Dendritic cell treated with granulocyte-macrophage colony-stimulating factor and Interleukin-4, amounts not matched to agents 40 ng/mL and 50 ng/mL, for 4 days (primary cell): ENCODE data around the gene SPRED2.

Source experiments
- H3K27ac Mint-ChIP-seq: one replicate; pipeline ENCODE4 v1.8.0; 2022; ENCODE audit warnings: mild to moderate bottlenecking, mixed read lengths
- H3K27me3 Mint-ChIP-seq: one replicate; pipeline ENCODE4 v1.8.0; 2022; ENCODE audit warnings: mild to moderate bottlenecking, mixed read lengths
- H3K36me3 Mint-ChIP-seq: one replicate; pipeline ENCODE4 v1.8.0; 2022; ENCODE audit warnings: low read depth, mixed read lengths
- H3K4me1 Mint-ChIP-seq: one replicate; pipeline ENCODE4 v1.8.0; 2022; ENCODE audit warnings: low read depth, mixed read lengths
- H3K4me3 Mint-ChIP-seq: one replicate; pipeline ENCODE4 v1.8.0; 2022; ENCODE audit warnings: mild to moderate bottlenecking, moderate library complexity, mixed read lengths
- H3K9me3 Mint-ChIP-seq: one replicate; pipeline ENCODE4 v1.8.0; 2022; ENCODE audit warnings: mixed read lengths
- intact Hi-C: fragments of 100-400 bp; cut with micrococcal nuclease; formaldehyde crosslinking; loops from one replicate; pipeline ENCODE4 v1.15.0; 2022

SPRED2 gene

GRCh38 chr2:65275141-65275915 is 157.1 kb downstream of the SPRED2 start:
- intact Hi-C loops = loop anchor here (5.0 kb wide), 1 partner anchor 157 kb away; the partner anchor contains the start of gene SPRED2
- peaks cover 44% of the 10 kb centered on the region for H3K36me3 Mint-ChIP-seq
- no peak overlapping the region for H3K27ac Mint-ChIP-seq
- no peaks in the 10 kb centered on the region for H3K9me3 Mint-ChIP-seq
- H3K27me3 Mint-ChIP-seq = peaks cover 1% of the 10 kb centered on the region
- peaks cover 5% of the 10 kb centered on the region for H3K4me1 Mint-ChIP-seq
- no peak overlapping the region for H3K4me3 Mint-ChIP-seq

GRCh38 chr2:65273344-65273743 is 159.1 kb downstream of the SPRED2 start:
- H3K36me3 Mint-ChIP-seq = peaks cover 58% of the 10 kb centered on the region
- H3K27me3 Mint-ChIP-seq = no peaks in the 10 kb centered on the region
- intact Hi-C loops = no loop called here
- no peak overlapping the region for H3K4me3 Mint-ChIP-seq
- no peak overlapping the region for H3K27ac Mint-ChIP-seq
- H3K9me3 Mint-ChIP-seq = no peaks in the 10 kb centered on the region
- no peaks in the 10 kb centered on the region for H3K4me1 Mint-ChIP-seq

- no peak overlapping the region for H3K27ac Mint-ChIP-seq
- H3K4me1 Mint-ChIP-seq = peaks cover 12% of the 10 kb centered on the region
- intact Hi-C loops = no loop called here
- no peaks in the 10 kb centered on the region for H3K27me3 Mint-ChIP-seq
- H3K36me3 Mint-ChIP-seq = peaks cover 81% of the 10 kb centered on the region
- no peak overlapping the region for H3K4me3 Mint-ChIP-seq
- H3K9me3 Mint-ChIP-seq = no peaks in the 10 kb centered on the region
Observed at GRCh38 chr2:65268957-65269356, 163.4 kb downstream of the SPRED2 start.

GRCh38 chr2:65267008-65267407 is 165.4 kb downstream of the SPRED2 start:
- Mint-ChIP-seq H3K4me1 (peaks cover 13% of the 10 kb centered on the region), H3K36me3 (peaks cover 82% of the 10 kb centered on the region), H3K4me3 (no peak overlapping the region), H3K9me3 (no peaks in the 10 kb centered on the region), H3K27me3 (no peaks in the 10 kb centered on the region), H3K27ac (no peak overlapping the region)
- intact Hi-C loops = no loop called here

- H3K27me3 Mint-ChIP-seq = no peaks in the 10 kb centered on the region
- peaks cover 89% of the 10 kb centered on the region for H3K36me3 Mint-ChIP-seq
- no peaks in the 10 kb centered on the region for H3K9me3 Mint-ChIP-seq
- H3K27ac Mint-ChIP-seq = no peak overlapping the region
- intact Hi-C loops = loop anchor here (2.0 kb wide), 1 partner anchor 287 kb away; no protein-coding TSS in a partner anchor
- H3K4me1 Mint-ChIP-seq = peaks cover 23% of the 10 kb centered on the region
- no peak overlapping the region for H3K4me3 Mint-ChIP-seq
Observed at GRCh38 chr2:65265671-65266045, 166.7 kb downstream of the SPRED2 start.

- intact Hi-C loops = loop anchor here (1.0 to 2.0 kb wide), 2 partner anchors 288 to 308 kb away; no protein-coding TSS in a partner anchor
- Mint-ChIP-seq H3K27ac (no peak overlapping the region), H3K27me3 (no peaks in the 10 kb centered on the region), H3K9me3 (no peaks in the 10 kb centered on the region), H3K36me3 (peaks cover 89% of the 10 kb centered on the region), H3K4me3 (no peak overlapping the region), H3K4me1 (peaks cover 24% of the 10 kb centered on the region)
Observed at GRCh38 chr2:65264821-65265670, 167.4 kb downstream of the SPRED2 start.

- Mint-ChIP-seq H3K36me3 (peaks cover 88% of the 10 kb centered on the region), H3K4me3 (no peak overlapping the region), H3K27me3 (no peaks in the 10 kb centered on the region), H3K9me3 (no peaks in the 10 kb centered on the region), H3K27ac (no peak overlapping the region), H3K4me1 (peaks cover 24% of the 10 kb centered on the region)
- intact Hi-C loops = loop anchor here (1.0 to 2.0 kb wide), 2 partner anchors 289 to 309 kb away; no protein-coding TSS in a partner anchor
Observed at GRCh38 chr2:65263986-65264385, 168.4 kb downstream of the SPRED2 start.

GRCh38 chr2:65263262-65263661 is 169.1 kb downstream of the SPRED2 start:
- H3K36me3 Mint-ChIP-seq = peaks cover 88% of the 10 kb centered on the region
- intact Hi-C loops = no loop called here
- no peaks in the 10 kb centered on the region for H3K9me3 Mint-ChIP-seq
- no peaks in the 10 kb centered on the region for H3K27me3 Mint-ChIP-seq
- H3K4me1 Mint-ChIP-seq = peaks cover 26% of the 10 kb centered on the region
- H3K27ac Mint-ChIP-seq = no peak overlapping the region
- H3K4me3 Mint-ChIP-seq = no peak overlapping the region

- H3K27ac Mint-ChIP-seq = no peak overlapping the region
- H3K36me3 Mint-ChIP-seq = peaks cover 93% of the 10 kb centered on the region
- intact Hi-C loops = no loop called here
- H3K27me3 Mint-ChIP-seq = no peaks in the 10 kb centered on the region
- no peaks in the 10 kb centered on the region for H3K9me3 Mint-ChIP-seq
- peaks cover 30% of the 10 kb centered on the region for H3K4me1 Mint-ChIP-seq
- H3K4me3 Mint-ChIP-seq = no peak overlapping the region
Observed at GRCh38 chr2:65261676-65262075, 170.7 kb downstream of the SPRED2 start.
